Keratinocyte (primary cell): ENCODE results near the gene GNB5. TPM values are rescaled to one million over a fixed set of nuclear protein-coding genes. Genes with fewer than 3 reads are reported as not detected.

Source experiments
- DNase-seq: peaks from one replicate; pipeline ENCODE4 v3.0.0-alpha.2; 2011; ENCODE audit warnings: low read depth, missing footprints, low spot score
- FAIRE-seq: peaks from 2 replicates; lab custom pipeline; 2011; peaks lifted over from hg19 to GRCh38; lab: Jason Lieb, UNC
- H2AFZ ChIP-seq: 2 replicates; pipeline ENCODE4 v1.6.0; 2012; ENCODE audit warnings: low read length, control low read depth, inconsistent platforms; ENCODE audit not compliant: control insufficient read depth
- H3K27ac ChIP-seq: 2 replicates; pipeline ENCODE4 v1.5.1; 2011; ENCODE audit warnings: low read length; ENCODE audit not compliant: control insufficient read depth, insufficient read depth
- H3K27me3 ChIP-seq: 3 replicates; pipeline ENCODE4 v1.6.0; 2011; ENCODE audit warnings: low read length; ENCODE audit not compliant: control insufficient read depth, insufficient read depth; ENCODE audit errors: extremely low read depth
- H3K36me3 ChIP-seq, 2 experiments: 2 replicates in 1 of 2; 3 replicates in 1 of 2; pipeline ENCODE4 v1.5.1; 2011; ENCODE audit warnings: low read length in 2 of 2, mild to moderate bottlenecking in 1 of 2; ENCODE audit not compliant: control insufficient read depth in 2 of 2, insufficient read depth in 2 of 2; ENCODE audit errors: extremely low read depth in 1 of 2
- H3K4me1 ChIP-seq: 3 replicates; pipeline ENCODE4 v1.5.1; 2011; ENCODE audit warnings: low read length; ENCODE audit not compliant: control insufficient read depth, insufficient read depth; ENCODE audit errors: extremely low read depth
- H3K4me2 ChIP-seq: 3 replicates; pipeline ENCODE4 v1.6.0; 2011; ENCODE audit warnings: low read depth, low read length; ENCODE audit not compliant: control insufficient read depth, insufficient read depth; ENCODE audit errors: extremely low read depth
- H3K4me3 ChIP-seq, 3 experiments: fragments of 200-600 bp in 1 of 3; sonication (generic) in 1 of 3; 2 replicates in 2 of 3; 3 replicates in 1 of 3; pipeline ENCODE4 v1.5.1; 2011 to 2016; ENCODE audit warnings: low read length in 3 of 3, mild to moderate bottlenecking in 3 of 3, control low read depth in 2 of 3, inconsistent platforms in 1 of 3, low read depth in 1 of 3, mixed read lengths in 1 of 3, mixed run types in 1 of 3, moderate library complexity in 1 of 3; ENCODE audit not compliant: control insufficient read depth in 2 of 3, insufficient read depth in 2 of 3; ENCODE audit errors: extremely low read depth in 1 of 3
- H3K79me2 ChIP-seq: 2 replicates; pipeline ENCODE4 v1.6.0; 2012; ENCODE audit warnings: low read length; ENCODE audit not compliant: control insufficient read depth, insufficient read depth
- H3K9ac ChIP-seq: 3 replicates; pipeline ENCODE4 v1.6.0; 2011; ENCODE audit warnings: low read length; ENCODE audit not compliant: control insufficient read depth, insufficient read depth; ENCODE audit errors: extremely low read depth
- H3K9me1 ChIP-seq: 3 replicates; pipeline ENCODE4 v1.6.0; 2011; ENCODE audit warnings: low read length; ENCODE audit not compliant: control insufficient read depth, insufficient read depth; ENCODE audit errors: extremely low read depth
- H3K9me3 ChIP-seq: 2 replicates; pipeline ENCODE4 v1.5.1; 2012; ENCODE audit warnings: low read depth, low read length; ENCODE audit not compliant: control insufficient read depth
- H4K20me1 ChIP-seq: 3 replicates; pipeline ENCODE4 v1.6.0; 2011; ENCODE audit warnings: low read length; ENCODE audit not compliant: control insufficient read depth, insufficient read depth; ENCODE audit errors: extremely low read depth
- CTCF ChIP-seq, 3 experiments: IDR thresholded peaks in 1 of 3; conservative IDR thresholded peaks in 1 of 3; optimal IDR thresholded peaks in 1 of 3; 2 replicates in 2 of 3; 3 replicates in 1 of 3; pipeline versions ENCODE3 to v1.5.1; 2011; ENCODE audit warnings: low read length in 3 of 3, mild to moderate bottlenecking in 3 of 3, moderate library complexity in 2 of 3, control low read depth in 1 of 3, inconsistent platforms in 1 of 3; ENCODE audit not compliant: insufficient read depth in 2 of 3; ENCODE audit errors: extremely low read depth in 1 of 3
- EZH2 ChIP-seq: IDR thresholded peaks from one replicate; pipeline ENCODE4 v1.6.1; 2012; ENCODE audit warnings: inconsistent platforms, mild to moderate bottlenecking, low read length, moderate library complexity
- dilution Hi-C: fragments of 300-500 bp; cut with MboI; formaldehyde crosslinking; loops from one replicate; pipeline ENCODE4 v1.7.0; 2020; ENCODE audit warnings: low sequenced_read_pairs; ENCODE audit not compliant: extremely low pct_ligation_motif_present
- polyA plus RNA-seq, 5 experiments: library from polyadenylated mRNA; depleted of rRNA in 3 of 5; stranded (reverse) in 3 of 5; stranded (forward) in 1 of 5; unstranded in 1 of 5; fragments of >200 nt; gene quantifications; 1 replicate in 1 of 5; 2 replicates in 3 of 5; 3 replicates in 1 of 5; pipeline versions ENCODE4 v1.2.1 to v1.2.3, GENCODE V29; 2011 to 2012; ENCODE audit warnings: missing spikeins in 2 of 5, low read depth in 1 of 5, low replicate concordance in 1 of 5

The GNB5 gene
- polyA plus RNA-seq, 1 donor (not counting 4 experiments of a cell fraction or from before 2014, with no cell fraction given) = 25.8 TPM

GRCh38 chr15:52140646-52141045 is 50.5 kb downstream of the GNB5 start:
- H3K79me2 ChIP-seq = no peaks in the 10 kb centered on the region
- H3K9me3 ChIP-seq = peaks cover 2% of the 10 kb centered on the region
- H2AFZ ChIP-seq = no peak overlapping the region
- dilution Hi-C loops = no loop called here
- no peak overlapping the region for H3K27ac ChIP-seq
- H3K27me3 ChIP-seq = no peaks in the 10 kb centered on the region
- no peak for DNase-seq
- FAIRE-seq = no peak
- H3K4me1 ChIP-seq = peaks cover 7% of the 10 kb centered on the region
- peaks cover 5 to 7% of the 10 kb centered on the region in 2 experiments for H3K36me3 ChIP-seq
- no peak overlapping the region for H3K4me2 ChIP-seq
- no peak overlapping the region for H3K4me3 ChIP-seq
- H4K20me1 ChIP-seq = no peaks in the 10 kb centered on the region
- no peak for TF ChIP-seq CTCF (optimal IDR thresholded peaks at IDR 0.05 in 1 of 3, IDR thresholded peaks at IDR 0.05 in 1 of 3, conservative IDR thresholded peaks at IDR 0.05 in 1 of 3; ENCODE audit: extremely low read depth in 1 of 3, insufficient read depth in 2 of 3, low read length in 3 of 3)
- no peak for TF ChIP-seq EZH2
- H3K9ac ChIP-seq = no peak overlapping the region
- H3K9me1 ChIP-seq = no peaks in the 10 kb centered on the region

GRCh38 chr15:52139599-52140462 is 51.4 kb downstream of the GNB5 start:
- peaks cover 5% of the 10 kb centered on the region in 2 experiments for H3K36me3 ChIP-seq
- no peak for TF ChIP-seq EZH2
- peak; percentile 82 to 91 (median 86) for TF ChIP-seq CTCF (optimal IDR thresholded peaks at IDR 0.05 in 1 of 3, IDR thresholded peaks at IDR 0.05 in 1 of 3, conservative IDR thresholded peaks at IDR 0.05 in 1 of 3; ENCODE audit: extremely low read depth in 1 of 3, insufficient read depth in 2 of 3, low read length in 3 of 3)
- H2AFZ ChIP-seq = no peak overlapping the region

More at GRCh38 chr15:52139599-52140462, 51.4 kb downstream of the GNB5 start:
- H3K4me3 ChIP-seq = no peak overlapping the region
- no peaks in the 10 kb centered on the region for H3K9me1 ChIP-seq
- H3K4me2 ChIP-seq = no peak overlapping the region
- H3K27me3 ChIP-seq = no peaks in the 10 kb centered on the region
- no peaks in the 10 kb centered on the region for H4K20me1 ChIP-seq
- no peak overlapping the region for H3K27ac ChIP-seq
- peaks cover 2% of the 10 kb centered on the region for H3K9me3 ChIP-seq
- DNase-seq (peak; percentile 21), FAIRE-seq (peak; percentile 46)
- no peaks in the 10 kb centered on the region for H3K79me2 ChIP-seq
- dilution Hi-C loops = no loop called here
- H3K4me1 ChIP-seq = peaks cover 6% of the 10 kb centered on the region
- no peak overlapping the region for H3K9ac ChIP-seq
